ENCODE measurements around the gene LILRB3. TPM values are rescaled to one million over a fixed set of nuclear protein-coding genes. Genes with fewer than 3 reads are reported as not detected.
"Not testable (repeated sequence)": the region's sequence is repeated elsewhere in the genome, so short reads cannot be mapped to it uniquely, and the experiment has no call there.

The LILRB3 gene
- total and polyA plus RNA-seq, 9 donors = 0.31 to 5.5 (median 2.5) TPM

- no peaks in the 10 kb centered on the region for H3K9me3 ChIP-seq
- DNase-seq = no peak
- H3K4me1 ChIP-seq (ENCODE audit: insufficient read depth) = no peaks in the 10 kb centered on the region
- no peaks in the 10 kb centered on the region for H3K36me3 ChIP-seq
- H3K27ac ChIP-seq = no peak overlapping the region
- 64 to 71% (median 71%) methylated on average over 8 to 9 of the region's 9 CpGs for WGBS, 3 donors
- no peak for TF ChIP-seq EP300 (IDR thresholded peaks at IDR 0.05)
- TF ChIP-seq, protein P1, sequence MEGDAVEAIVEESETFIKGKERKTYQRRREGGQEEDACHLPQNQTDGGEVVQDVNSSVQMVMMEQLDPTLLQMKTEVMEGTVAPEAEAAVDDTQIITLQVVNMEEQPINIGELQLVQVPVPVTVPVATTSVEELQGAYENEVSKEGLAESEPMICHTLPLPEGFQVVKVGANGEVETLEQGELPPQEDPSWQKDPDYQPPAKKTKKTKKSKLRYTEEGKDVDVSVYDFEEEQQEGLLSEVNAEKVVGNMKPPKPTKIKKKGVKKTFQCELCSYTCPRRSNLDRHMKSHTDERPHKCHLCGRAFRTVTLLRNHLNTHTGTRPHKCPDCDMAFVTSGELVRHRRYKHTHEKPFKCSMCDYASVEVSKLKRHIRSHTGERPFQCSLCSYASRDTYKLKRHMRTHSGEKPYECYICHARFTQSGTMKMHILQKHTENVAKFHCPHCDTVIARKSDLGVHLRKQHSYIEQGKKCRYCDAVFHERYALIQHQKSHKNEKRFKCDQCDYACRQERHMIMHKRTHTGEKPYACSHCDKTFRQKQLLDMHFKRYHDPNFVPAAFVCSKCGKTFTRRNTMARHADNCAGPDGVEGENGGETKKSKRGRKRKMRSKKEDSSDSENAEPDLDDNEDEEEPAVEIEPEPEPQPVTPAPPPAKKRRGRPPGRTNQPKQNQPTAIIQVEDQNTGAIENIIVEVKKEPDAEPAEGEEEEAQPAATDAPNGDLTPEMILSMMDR (IDR thresholded peaks at IDR 0.05) = no peak
- TF ChIP-seq POLR2A (IDR thresholded peaks at IDR 0.05) = no peak
- intact Hi-C loops (cut with DNase I) = no loop called here
- H3K4me3 ChIP-seq = no peak overlapping the region
- H3K27me3 ChIP-seq = no peaks in the 10 kb centered on the region
Observed at GRCh38 chr19:54252243-54252642, 29.4 kb upstream of the LILRB3 start.

GRCh38 chr19:54248016-54248601, 25.3 kb upstream of the LILRB3 start:
- DNase-seq = no peak
- Histone ChIP-seq H3K9me3 (no peaks in the 10 kb centered on the region), H3K27ac (no peak overlapping the region), H3K36me3 (no peaks in the 10 kb centered on the region), H3K4me1 (ENCODE audit: insufficient read depth) (no peaks in the 10 kb centered on the region), H3K4me3 (no peak overlapping the region), H3K27me3 (no peaks in the 10 kb centered on the region)
- WGBS, 3 donors = 67 to 70% (median 68%) methylated on average over 8 of the region's 8 CpGs
- intact Hi-C loops (cut with DNase I) = no loop called here
- no peak for TF ChIP-seq EP300 (IDR thresholded peaks at IDR 0.05)
- TF ChIP-seq POLR2A (IDR thresholded peaks at IDR 0.05) = no peak
- TF ChIP-seq, protein P1 (IDR thresholded peaks at IDR 0.05) = no peak

- no peak overlapping the region for H3K4me3 ChIP-seq
- no peaks in the 10 kb centered on the region for H3K4me1 ChIP-seq (ENCODE audit: insufficient read depth)
- 78 to 81% (median 80%) methylated on average over 20 of the region's 20 CpGs for WGBS, 3 donors
- no peaks in the 10 kb centered on the region for H3K9me3 ChIP-seq
- no peak for DNase-seq
- H3K36me3 ChIP-seq = no peaks in the 10 kb centered on the region
- no peak overlapping the region for H3K27ac ChIP-seq
- intact Hi-C loops (cut with DNase I) = no loop called here
- H3K27me3 ChIP-seq = no peaks in the 10 kb centered on the region
- TF ChIP-seq EP300 (IDR thresholded peaks at IDR 0.05) (no peak), POLR2A (IDR thresholded peaks at IDR 0.05) (no peak)
- TF ChIP-seq, protein P1 (IDR thresholded peaks at IDR 0.05) = no peak
Observed at GRCh38 chr19:54247106-54247930, 24.5 kb upstream of the LILRB3 start.

DNA sequence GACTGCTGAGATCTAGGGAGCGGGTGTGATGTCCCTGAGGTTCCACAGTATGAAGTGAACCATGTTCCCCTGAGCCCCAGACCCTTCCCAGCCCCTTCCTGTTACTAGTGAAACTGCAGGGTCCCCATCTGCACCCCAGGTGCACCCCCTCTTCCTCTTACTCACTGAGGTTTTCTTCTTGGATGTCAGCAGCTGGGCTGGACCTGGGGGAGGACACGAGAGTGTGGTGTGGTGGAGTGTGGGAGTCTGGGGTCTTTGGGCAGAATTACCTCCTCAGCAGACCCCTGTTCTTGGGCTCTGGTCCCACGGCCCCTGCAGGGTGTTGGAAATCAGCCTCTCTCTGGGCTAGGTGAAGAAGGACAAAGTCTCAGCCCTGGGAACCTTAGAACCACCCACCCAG, 23.1 kb upstream of the LILRB3 start:
- TF ChIP-seq POLR2A (IDR thresholded peaks at IDR 0.05) (no peak), EP300 (IDR thresholded peaks at IDR 0.05) (no peak)
- TF ChIP-seq, protein P1 (IDR thresholded peaks at IDR 0.05) = no peak
- DNase-seq = no peak
- Histone ChIP-seq H3K4me1 (ENCODE audit: insufficient read depth) (no peaks in the 10 kb centered on the region), H3K36me3 (no peaks in the 10 kb centered on the region), H3K9me3 (no peaks in the 10 kb centered on the region), H3K4me3 (no peak overlapping the region), H3K27me3 (no peaks in the 10 kb centered on the region), H3K27ac (no peak overlapping the region)
- intact Hi-C loops (cut with DNase I) = no loop called here
- 49 to 59% (median 55%) methylated on average over 3 of the region's 3 CpGs for WGBS, 3 donors

DNA sequence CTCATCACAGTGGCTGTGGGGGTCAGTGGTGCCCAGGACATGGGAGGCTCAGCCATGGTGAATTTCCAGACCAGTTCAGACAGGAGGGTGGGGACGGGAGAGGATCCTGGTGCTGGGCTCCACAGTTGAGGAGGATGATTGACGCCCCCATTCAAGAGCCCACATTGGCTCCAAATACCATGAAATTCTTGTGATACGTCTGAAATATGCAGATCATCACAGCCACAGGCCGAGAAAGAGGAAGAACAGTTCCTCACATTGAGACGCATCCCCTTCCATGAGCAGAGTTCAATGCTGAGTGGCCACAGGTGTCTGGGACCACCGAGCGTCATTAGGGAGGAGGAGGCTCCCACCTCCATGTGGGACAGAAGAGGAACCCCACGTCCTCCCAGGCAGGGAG, 21.0 kb upstream of the LILRB3 start:
- H3K27ac ChIP-seq; H3K4me3 ChIP-seq; H3K36me3 ChIP-seq; DNase-seq; H3K9me3 ChIP-seq; H3K4me1 ChIP-seq (ENCODE audit: insufficient read depth); intact Hi-C loops (cut with DNase I); H3K27me3 ChIP-seq: not testable (repeated sequence)
- 52% methylated on average over 5 of the region's 8 CpGs; no CpG with 5 or more reads in 2 of the 3 donors for WGBS, 3 donors

GRCh38 chr19:54242646-54243045, 19.8 kb upstream of the LILRB3 start, which contains the start of gene LILRA6:
LILRA6 (minus strand) TSS chr19:54242790.
- H3K4me1 ChIP-seq (ENCODE audit: insufficient read depth); H3K36me3 ChIP-seq; H3K27me3 ChIP-seq; H3K4me3 ChIP-seq; DNase-seq; H3K9me3 ChIP-seq; intact Hi-C loops (cut with DNase I); H3K27ac ChIP-seq: not testable (repeated sequence)
- WGBS, 3 donors = 0 to 73% methylated on average over 1 to 2 of the region's 6 CpGs; no CpG with 5 or more reads in 1 of the 3 donors

DNA sequence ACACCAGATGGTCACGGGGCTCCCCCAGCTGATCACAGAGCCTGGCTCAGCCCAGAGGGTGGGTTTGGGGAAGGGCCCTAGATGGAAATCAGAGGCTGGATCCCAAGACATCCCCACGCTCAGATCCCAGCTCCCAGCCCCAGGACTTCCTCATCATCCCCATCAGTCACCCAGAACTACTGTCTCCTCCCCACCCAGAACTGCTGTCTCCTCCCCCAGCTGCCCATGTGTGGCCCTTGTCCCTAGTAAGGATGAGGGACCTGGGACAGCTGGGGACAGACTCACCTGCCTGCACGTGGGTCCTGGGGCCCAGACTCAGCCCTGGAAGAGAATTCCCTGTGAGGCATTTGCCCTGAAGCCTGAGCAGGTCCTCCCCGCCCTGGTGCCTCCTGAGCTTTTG, 19.4 kb upstream of the LILRB3 start:
- H3K4me1 ChIP-seq (ENCODE audit: insufficient read depth); H3K27me3 ChIP-seq; intact Hi-C loops (cut with DNase I); DNase-seq; H3K9me3 ChIP-seq; H3K36me3 ChIP-seq; H3K4me3 ChIP-seq; H3K27ac ChIP-seq: not testable (repeated sequence)
- 30% methylated on average over 2 of the region's 4 CpGs; no CpG with 5 or more reads in 2 of the 3 donors for whole genome bisulfite sequencing, 3 donors

Data from ovary (tissue), 9 donors.